Vagina (tissue), 2 donors: ENCODE results near the gene TEX22.

Source experiments
- CTCF ChIP-seq, 3 experiments: fragments of 450-650 bp in 2 of 3; fragments of 200-600 bp in 1 of 3; sonication (generic) in 1 of 3; IDR thresholded peaks; one replicate each; pipeline ENCODE4 v1.5.1; 2017 to 2019; ENCODE audit warnings: antibody characterized with exemption in 3 of 3, mild to moderate bottlenecking in 2 of 3, moderate library complexity in 2 of 3
- POLR2A ChIP-seq, 2 donors: fragments of 450-650 bp; IDR thresholded peaks; one replicate each; pipeline ENCODE4 v1.6.1; 2017; ENCODE audit warnings: antibody characterized with exemption in 2 of 2, mild to moderate bottlenecking in 2 of 2, moderate library complexity in 2 of 2
- POLR2AphosphoS5 ChIP-seq, 2 donors: sonication (generic); formaldehyde crosslinking; IDR thresholded peaks; one replicate each; pipeline ENCODE4 v1.9.0; 2017; ENCODE audit warnings: antibody characterized with exemption in 2 of 2, mild to moderate bottlenecking in 2 of 2, low read depth in 1 of 2; ENCODE audit not compliant: insufficient read depth in 1 of 2

- no peak for TF ChIP-seq CTCF (IDR thresholded peaks at IDR 0.05)
- TF ChIP-seq POLR2A (IDR thresholded peaks at IDR 0.05): no peak
- no peak for TF ChIP-seq POLR2AphosphoS5 (IDR thresholded peaks at IDR 0.05; ENCODE audit: insufficient read depth in 1 of 2, low read depth in 1 of 2)
Measured at GRCh38 chr14:105408592-105408991, 10.3 kb downstream of the TEX22 start.
